WTC11 (cell line): Measurements from ENCODE around the gene LRRC8C. TPM values are rescaled to one million over a fixed set of nuclear protein-coding genes. Genes with fewer than 3 reads are reported as not detected.

Experiments
- ATAC-seq: fragments of 200-7000 bp; cut with Tn5 transposase; 2 replicates; pipeline ENCODE4 v1.10.0; 2021; ENCODE audit warnings: mild to moderate bottlenecking, moderate library complexity
- CTCF ChIA-PET: fragments of 300-600 bp; sonication (Branson Sonifier 250); formaldehyde crosslinking; loops from one replicate; lab custom pipeline; 2021; ENCODE audit warnings: antibody characterized with exemption; lab: Charles Lee
- POLR2A ChIA-PET: fragments of 350-600 bp; sonication (Branson Sonifier 250); formaldehyde crosslinking; loops from one replicate; lab custom pipeline; 2021; ENCODE audit warnings: antibody characterized with exemption; lab: Charles Lee
- DNase-seq: peaks from one replicate; pipeline ENCODE4 v3.0.0; 2021; ENCODE audit warnings: low spot score
- H3K27ac Mint-ChIP-seq: 2 replicates; pipeline ENCODE4 v1.8.0; 2021; ENCODE audit warnings: mixed read lengths
- H3K27me3 Mint-ChIP-seq: 2 replicates; pipeline ENCODE4 v1.8.0; 2021; ENCODE audit warnings: low read depth, mild to moderate bottlenecking, moderate library complexity, mixed read lengths
- H3K36me3 Mint-ChIP-seq: 2 replicates; pipeline ENCODE4 v1.8.0; 2021; ENCODE audit warnings: mixed read lengths
- H3K4me1 Mint-ChIP-seq: 2 replicates; pipeline ENCODE4 v1.8.0; 2022; ENCODE audit warnings: mixed read lengths
- H3K4me3 Mint-ChIP-seq: 2 replicates; pipeline ENCODE4 v1.8.0; 2021; ENCODE audit warnings: mild to moderate bottlenecking, moderate library complexity, mixed read lengths
- H3K9me3 Mint-ChIP-seq: 2 replicates; pipeline ENCODE4 v1.8.0; 2021; ENCODE audit warnings: mixed read lengths
- AR ChIP-seq: fragments of 250-450 bp; sonication (Bioruptor Pico); IDR thresholded peaks from 2 replicates; pipeline ENCODE4 v1.9.0; 2021; ENCODE audit warnings: mild to moderate bottlenecking
- ARID4B ChIP-seq: sonication (generic); formaldehyde crosslinking; IDR thresholded peaks from 2 replicates; pipeline ENCODE4 v1.8.0; 2023; ENCODE audit warnings: missing genetic modification reagents, mild to moderate bottlenecking, borderline replicate concordance
- ATF3 ChIP-seq: sonication (generic); formaldehyde crosslinking; conservative IDR thresholded peaks from 2 replicates; pipeline ENCODE4 v1.8.1; 2022; ENCODE audit warnings: mild to moderate bottlenecking, missing genetic modification reagents
- E2F1 ChIP-seq: sonication (generic); formaldehyde crosslinking; IDR thresholded peaks from 2 replicates; pipeline ENCODE4 v1.8.0; 2022; ENCODE audit warnings: mild to moderate bottlenecking, missing genetic modification reagents
- IRF2 ChIP-seq: sonication (generic); formaldehyde crosslinking; IDR thresholded peaks from 2 replicates; pipeline ENCODE4 v1.8.0; 2022; ENCODE audit warnings: low read depth, missing genetic modification reagents, borderline replicate concordance
- TCF7 ChIP-seq: sonication (generic); formaldehyde crosslinking; IDR thresholded peaks from 2 replicates; pipeline ENCODE4 v1.8.0; 2022; ENCODE audit warnings: mild to moderate bottlenecking, low read depth, missing genetic modification reagents, moderate library complexity
- TP53 ChIP-seq: sonication (generic); formaldehyde crosslinking; IDR thresholded peaks from 2 replicates; pipeline ENCODE4 v1.8.1; 2023; ENCODE audit warnings: mild to moderate bottlenecking, missing genetic modification reagents
- ZBTB21 ChIP-seq: sonication (generic); formaldehyde crosslinking; IDR thresholded peaks from 2 replicates; pipeline ENCODE4 v1.8.1; 2023; ENCODE audit warnings: mild to moderate bottlenecking, missing genetic modification reagents, borderline replicate concordance
- ZNF219 ChIP-seq: sonication (generic); formaldehyde crosslinking; IDR thresholded peaks from 2 replicates; pipeline ENCODE4 v1.8.0; 2023; ENCODE audit warnings: missing genetic modification reagents, mild to moderate bottlenecking, borderline replicate concordance
- ZNF281 ChIP-seq: sonication (generic); formaldehyde crosslinking; IDR thresholded peaks from 2 replicates; pipeline ENCODE4 v1.8.0; 2023; ENCODE audit warnings: mild to moderate bottlenecking, missing genetic modification reagents
- ZNF317 ChIP-seq: sonication (generic); formaldehyde crosslinking; IDR thresholded peaks from 2 replicates; pipeline ENCODE4 v1.8.1; 2023; ENCODE audit warnings: low read depth, mild to moderate bottlenecking, moderate library complexity, missing genetic modification reagents, borderline replicate concordance
- ZNF416 ChIP-seq: fragments of 250-450 bp; sonication (Bioruptor Pico); IDR thresholded peaks from 2 replicates; pipeline ENCODE4 v1.9.0; 2021; ENCODE audit warnings: mild to moderate bottlenecking, inconsistent platforms
- ZNF425 ChIP-seq: fragments of 250-450 bp; sonication (Bioruptor Pico); conservative IDR thresholded peaks from 2 replicates; pipeline ENCODE4 v1.9.0; 2021; ENCODE audit warnings: mild to moderate bottlenecking
- ZNF512 ChIP-seq: sonication (generic); formaldehyde crosslinking; IDR thresholded peaks from 2 replicates; pipeline ENCODE4 v1.8.1; 2022; ENCODE audit warnings: missing genetic modification reagents, borderline replicate concordance
- total RNA-seq: library from RNA; stranded (reverse); gene quantifications from 3 replicates; pipeline ENCODE4 v1.2.3, GENCODE V29; 2021

LRRC8C gene
- total RNA-seq, 1 experiment from 2014 or later, result 1.8 TPM

- no peak for ATAC-seq
- no peak overlapping the region for H3K27ac Mint-ChIP-seq
- H3K4me3 Mint-ChIP-seq, result no peak overlapping the region
- CTCF ChIA-PET, result interaction anchor here (3.3 kb wide), 1 partner anchor 90 kb away, joined by 11 read pairs; no protein-coding TSS in a partner anchor
- H3K27me3 Mint-ChIP-seq, result no peaks in the 10 kb centered on the region
- no peaks in the 10 kb centered on the region for H3K9me3 Mint-ChIP-seq
- TF ChIP-seq ZNF512 (no peak), TP53 (no peak), ZNF219 (CRISPR knock-in tag) (no peak)
- H3K36me3 Mint-ChIP-seq, result no peaks in the 10 kb centered on the region
- DNase-seq, result no peak
- POLR2A ChIA-PET, result no interaction called here
- no peaks in the 10 kb centered on the region for H3K4me1 Mint-ChIP-seq
Measured at GRCh38 chr1:89672489-89673183, 39.7 kb downstream of the LRRC8C start.

- ATAC-seq, result no peak
- no peaks in the 10 kb centered on the region for H3K4me1 Mint-ChIP-seq
- H3K4me3 Mint-ChIP-seq, result no peak overlapping the region
- H3K36me3 Mint-ChIP-seq, result no peaks in the 10 kb centered on the region
- ChIA-PET CTCF (interaction anchor here (3.3 kb wide), 1 partner anchor 89 kb away, joined by 11 read pairs; no protein-coding TSS in a partner anchor), POLR2A (no interaction called here)
- DNase-seq, result no peak
- no peaks in the 10 kb centered on the region for H3K27me3 Mint-ChIP-seq
- no peaks in the 10 kb centered on the region for H3K9me3 Mint-ChIP-seq
- no peak overlapping the region for H3K27ac Mint-ChIP-seq
- no peak for TF ChIP-seq ZNF317
- no peak for TF ChIP-seq ZNF425
- no peak for TF ChIP-seq ZNF219 (CRISPR knock-in tag)
- no peak for TF ChIP-seq ARID4B (CRISPR knock-in tag)
- TF ChIP-seq ZNF416 (CRISPR knock-in tag), result no peak
- TF ChIP-seq IRF2 (CRISPR knock-in tag), result no peak
- TF ChIP-seq TCF7, result no peak
- no peak for TF ChIP-seq ATF3
- TF ChIP-seq ZBTB21 (CRISPR knock-in tag), result no peak
- no peak for TF ChIP-seq ZNF281 (CRISPR knock-in tag)
- no peak for TF ChIP-seq AR (CRISPR knock-in tag)
- TF ChIP-seq E2F1 (CRISPR knock-in tag), result no peak
- TF ChIP-seq, all 79 proteins: peak for 0
Measured at GRCh38 chr1:89673251-89673650, 40.3 kb downstream of the LRRC8C start.
